ENCODE data around the gene ZCCHC14.

DNA sequence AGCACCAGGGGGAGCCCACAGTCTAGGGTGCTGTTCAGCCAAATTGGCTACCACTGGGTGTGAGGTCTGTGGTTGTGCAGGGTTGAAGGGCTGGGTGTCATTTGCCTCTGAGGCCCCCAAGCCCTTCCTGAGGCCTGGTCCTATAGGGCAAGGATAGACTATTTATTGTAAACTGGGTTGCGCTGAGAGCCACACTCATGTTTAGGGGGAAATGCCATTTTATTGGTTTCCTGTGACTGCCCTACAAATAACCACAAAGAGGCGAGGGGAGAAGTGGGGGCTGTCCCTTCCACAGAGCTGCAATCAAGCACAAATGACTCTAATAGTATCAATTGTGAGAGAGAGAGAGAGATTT, 3.6 kb upstream of the ZCCHC14 start:
- TF ChIP-seq, protein P1, sequence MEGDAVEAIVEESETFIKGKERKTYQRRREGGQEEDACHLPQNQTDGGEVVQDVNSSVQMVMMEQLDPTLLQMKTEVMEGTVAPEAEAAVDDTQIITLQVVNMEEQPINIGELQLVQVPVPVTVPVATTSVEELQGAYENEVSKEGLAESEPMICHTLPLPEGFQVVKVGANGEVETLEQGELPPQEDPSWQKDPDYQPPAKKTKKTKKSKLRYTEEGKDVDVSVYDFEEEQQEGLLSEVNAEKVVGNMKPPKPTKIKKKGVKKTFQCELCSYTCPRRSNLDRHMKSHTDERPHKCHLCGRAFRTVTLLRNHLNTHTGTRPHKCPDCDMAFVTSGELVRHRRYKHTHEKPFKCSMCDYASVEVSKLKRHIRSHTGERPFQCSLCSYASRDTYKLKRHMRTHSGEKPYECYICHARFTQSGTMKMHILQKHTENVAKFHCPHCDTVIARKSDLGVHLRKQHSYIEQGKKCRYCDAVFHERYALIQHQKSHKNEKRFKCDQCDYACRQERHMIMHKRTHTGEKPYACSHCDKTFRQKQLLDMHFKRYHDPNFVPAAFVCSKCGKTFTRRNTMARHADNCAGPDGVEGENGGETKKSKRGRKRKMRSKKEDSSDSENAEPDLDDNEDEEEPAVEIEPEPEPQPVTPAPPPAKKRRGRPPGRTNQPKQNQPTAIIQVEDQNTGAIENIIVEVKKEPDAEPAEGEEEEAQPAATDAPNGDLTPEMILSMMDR (IDR thresholded peaks at IDR 0.05; ENCODE audit: insufficient read depth, low read length), result no peak
- TF ChIP-seq, protein P2, sequence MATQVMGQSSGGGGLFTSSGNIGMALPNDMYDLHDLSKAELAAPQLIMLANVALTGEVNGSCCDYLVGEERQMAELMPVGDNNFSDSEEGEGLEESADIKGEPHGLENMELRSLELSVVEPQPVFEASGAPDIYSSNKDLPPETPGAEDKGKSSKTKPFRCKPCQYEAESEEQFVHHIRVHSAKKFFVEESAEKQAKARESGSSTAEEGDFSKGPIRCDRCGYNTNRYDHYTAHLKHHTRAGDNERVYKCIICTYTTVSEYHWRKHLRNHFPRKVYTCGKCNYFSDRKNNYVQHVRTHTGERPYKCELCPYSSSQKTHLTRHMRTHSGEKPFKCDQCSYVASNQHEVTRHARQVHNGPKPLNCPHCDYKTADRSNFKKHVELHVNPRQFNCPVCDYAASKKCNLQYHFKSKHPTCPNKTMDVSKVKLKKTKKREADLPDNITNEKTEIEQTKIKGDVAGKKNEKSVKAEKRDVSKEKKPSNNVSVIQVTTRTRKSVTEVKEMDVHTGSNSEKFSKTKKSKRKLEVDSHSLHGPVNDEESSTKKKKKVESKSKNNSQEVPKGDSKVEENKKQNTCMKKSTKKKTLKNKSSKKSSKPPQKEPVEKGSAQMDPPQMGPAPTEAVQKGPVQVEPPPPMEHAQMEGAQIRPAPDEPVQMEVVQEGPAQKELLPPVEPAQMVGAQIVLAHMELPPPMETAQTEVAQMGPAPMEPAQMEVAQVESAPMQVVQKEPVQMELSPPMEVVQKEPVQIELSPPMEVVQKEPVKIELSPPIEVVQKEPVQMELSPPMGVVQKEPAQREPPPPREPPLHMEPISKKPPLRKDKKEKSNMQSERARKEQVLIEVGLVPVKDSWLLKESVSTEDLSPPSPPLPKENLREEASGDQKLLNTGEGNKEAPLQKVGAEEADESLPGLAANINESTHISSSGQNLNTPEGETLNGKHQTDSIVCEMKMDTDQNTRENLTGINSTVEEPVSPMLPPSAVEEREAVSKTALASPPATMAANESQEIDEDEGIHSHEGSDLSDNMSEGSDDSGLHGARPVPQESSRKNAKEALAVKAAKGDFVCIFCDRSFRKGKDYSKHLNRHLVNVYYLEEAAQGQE (IDR thresholded peaks at IDR 0.05; ENCODE audit: insufficient replicate concordance, low read depth), result no peak
- TF ChIP-seq POLR2AphosphoS5 (IDR thresholded peaks at IDR 0.05; ENCODE audit: low read depth), result no peak
